ENCODE results near the gene TSBP1. TPM values are rescaled to one million over a fixed set of nuclear protein-coding genes. Genes with fewer than 3 reads are reported as not detected.

The TSBP1 gene
- total and polyA plus RNA-seq, 8 donors = not detected

DNA sequence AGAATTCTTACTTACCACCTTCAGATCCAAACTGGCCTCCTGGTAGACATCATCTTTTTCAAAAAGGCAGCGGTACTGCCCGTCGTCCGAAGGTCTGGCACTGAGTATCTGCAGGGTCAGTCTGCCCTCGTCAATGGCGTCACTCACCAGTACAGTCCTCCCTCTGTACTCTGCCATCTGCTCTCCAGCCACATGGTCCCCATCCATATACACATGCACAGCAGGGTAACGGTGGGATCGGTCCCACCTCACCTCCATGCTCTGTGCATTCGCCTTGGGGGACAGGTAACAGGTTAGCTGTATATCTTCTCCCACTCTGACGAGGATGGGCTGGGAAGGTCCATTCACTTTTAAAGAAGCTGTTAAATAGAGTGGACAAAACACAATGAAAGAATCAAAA lies 24.3 kb upstream of the TSBP1 start:
- intact Hi-C loops (cut with DNase I; ENCODE audit: low total_unique reads) = no loop called here
- TF ChIP-seq, protein P1, sequence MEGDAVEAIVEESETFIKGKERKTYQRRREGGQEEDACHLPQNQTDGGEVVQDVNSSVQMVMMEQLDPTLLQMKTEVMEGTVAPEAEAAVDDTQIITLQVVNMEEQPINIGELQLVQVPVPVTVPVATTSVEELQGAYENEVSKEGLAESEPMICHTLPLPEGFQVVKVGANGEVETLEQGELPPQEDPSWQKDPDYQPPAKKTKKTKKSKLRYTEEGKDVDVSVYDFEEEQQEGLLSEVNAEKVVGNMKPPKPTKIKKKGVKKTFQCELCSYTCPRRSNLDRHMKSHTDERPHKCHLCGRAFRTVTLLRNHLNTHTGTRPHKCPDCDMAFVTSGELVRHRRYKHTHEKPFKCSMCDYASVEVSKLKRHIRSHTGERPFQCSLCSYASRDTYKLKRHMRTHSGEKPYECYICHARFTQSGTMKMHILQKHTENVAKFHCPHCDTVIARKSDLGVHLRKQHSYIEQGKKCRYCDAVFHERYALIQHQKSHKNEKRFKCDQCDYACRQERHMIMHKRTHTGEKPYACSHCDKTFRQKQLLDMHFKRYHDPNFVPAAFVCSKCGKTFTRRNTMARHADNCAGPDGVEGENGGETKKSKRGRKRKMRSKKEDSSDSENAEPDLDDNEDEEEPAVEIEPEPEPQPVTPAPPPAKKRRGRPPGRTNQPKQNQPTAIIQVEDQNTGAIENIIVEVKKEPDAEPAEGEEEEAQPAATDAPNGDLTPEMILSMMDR (IDR thresholded peaks at IDR 0.05) = no peak
- no peak for TF ChIP-seq POLR2A (IDR thresholded peaks at IDR 0.05)
- Histone ChIP-seq H3K9me3 (no peaks in the 10 kb centered on the region), H3K4me1 (no peaks in the 10 kb centered on the region), H3K27me3 (peaks cover 0 to 9% (median 0%) of the 10 kb centered on the region in 3 donors), H3K4me3 (no peak overlapping the region), H3K27ac (no peak overlapping the region), H3K36me3 (no peaks in the 10 kb centered on the region)
- DNase-seq = no peak
- 86 to 96% (median 93%) methylated on average over 10 of the region's 10 CpGs for WGBS, 5 donors

DNA sequence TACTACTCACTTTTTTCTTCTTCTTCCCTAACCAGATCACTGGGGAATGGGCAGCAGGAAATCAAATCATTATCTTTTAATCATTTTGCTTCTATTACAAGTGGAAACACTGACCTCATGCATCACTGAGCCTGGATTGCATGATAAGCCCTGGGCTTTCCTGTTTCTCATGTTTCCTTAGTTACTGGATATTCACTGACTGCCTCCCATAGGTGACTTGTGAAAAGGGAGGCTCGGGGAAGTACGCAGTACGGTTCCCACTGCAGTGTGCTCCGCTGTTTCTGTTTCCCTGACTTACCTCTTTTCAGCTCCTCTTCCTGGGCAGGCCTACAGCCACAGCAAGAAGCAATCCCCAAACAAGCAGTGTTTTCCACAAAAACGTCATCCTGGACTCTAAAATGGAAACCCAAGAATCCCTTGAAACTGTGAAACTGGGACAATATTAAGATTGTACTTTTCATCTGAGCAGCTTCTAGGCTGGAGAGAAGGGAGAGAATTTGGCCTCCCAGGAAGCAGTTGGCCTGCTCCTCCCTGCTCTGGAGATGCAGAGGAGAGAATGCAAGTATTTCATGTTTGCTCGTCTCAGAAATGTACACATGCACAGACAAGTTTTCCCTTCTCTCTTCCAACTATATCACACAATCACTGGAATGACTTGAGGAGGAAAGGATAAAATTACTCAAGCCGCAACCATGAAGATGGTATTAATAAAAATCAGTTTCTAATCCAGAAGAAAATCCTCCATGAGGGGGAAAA lies 22.1 kb upstream of the TSBP1 start:
- Histone ChIP-seq H3K4me1 (no peaks in the 10 kb centered on the region), H3K27ac (peak overlapping the region in 1 of 5 donors; percentile 35), H3K4me3 (no peak overlapping the region), H3K9me3 (no peaks in the 10 kb centered on the region), H3K36me3 (no peaks in the 10 kb centered on the region), H3K27me3 (no peaks in the 10 kb centered on the region)
- intact Hi-C loops (cut with DNase I; ENCODE audit: low total_unique reads) = no loop called here
- 30 to 57% (median 50%) methylated on average over 7 of the region's 7 CpGs for WGBS, 5 donors
- TF ChIP-seq, protein P1 (IDR thresholded peaks at IDR 0.05) = no peak
- TF ChIP-seq POLR2AphosphoS5 (IDR thresholded peaks at IDR 0.05) = peak in 1 of 3 donors; percentile 24
- peak in 1 of 2 donors; percentile 64 for DNase-seq

DNA sequence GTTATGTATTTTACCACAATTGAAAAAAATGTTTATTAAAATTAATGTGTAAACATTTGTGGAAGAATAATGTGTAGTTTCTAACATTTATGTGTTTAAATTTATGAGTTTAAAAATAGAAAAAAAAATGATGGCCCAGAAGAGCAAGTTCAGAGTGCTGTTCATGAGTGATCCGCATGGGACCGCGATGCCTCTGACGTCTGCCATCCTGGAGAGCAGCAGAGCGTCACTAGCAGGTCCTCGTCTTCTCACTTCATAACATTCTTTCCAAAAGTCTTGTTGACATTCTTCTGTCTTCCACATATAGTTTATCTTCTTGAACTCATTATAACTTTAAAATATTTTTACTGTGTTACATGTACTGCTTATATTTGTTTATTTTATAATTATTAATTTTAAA lies 19.8 kb upstream of the TSBP1 start:
- 85 to 95% (median 93%) methylated on average over 6 of the region's 6 CpGs for WGBS, 5 donors
- DNase-seq = no peak
- no peaks in the 10 kb centered on the region for H3K36me3 ChIP-seq
- H3K27ac ChIP-seq = no peak overlapping the region
- intact Hi-C loops (cut with DNase I; ENCODE audit: low total_unique reads) = no loop called here
- TF ChIP-seq POLR2A (IDR thresholded peaks at IDR 0.05) = no peak
- no peak overlapping the region for H3K4me3 ChIP-seq
- H3K4me1 ChIP-seq = peaks cover 0 to 5% (median 0%) of the 10 kb centered on the region in 4 donors
- no peaks in the 10 kb centered on the region for H3K27me3 ChIP-seq
- no peaks in the 10 kb centered on the region for H3K9me3 ChIP-seq

DNA sequence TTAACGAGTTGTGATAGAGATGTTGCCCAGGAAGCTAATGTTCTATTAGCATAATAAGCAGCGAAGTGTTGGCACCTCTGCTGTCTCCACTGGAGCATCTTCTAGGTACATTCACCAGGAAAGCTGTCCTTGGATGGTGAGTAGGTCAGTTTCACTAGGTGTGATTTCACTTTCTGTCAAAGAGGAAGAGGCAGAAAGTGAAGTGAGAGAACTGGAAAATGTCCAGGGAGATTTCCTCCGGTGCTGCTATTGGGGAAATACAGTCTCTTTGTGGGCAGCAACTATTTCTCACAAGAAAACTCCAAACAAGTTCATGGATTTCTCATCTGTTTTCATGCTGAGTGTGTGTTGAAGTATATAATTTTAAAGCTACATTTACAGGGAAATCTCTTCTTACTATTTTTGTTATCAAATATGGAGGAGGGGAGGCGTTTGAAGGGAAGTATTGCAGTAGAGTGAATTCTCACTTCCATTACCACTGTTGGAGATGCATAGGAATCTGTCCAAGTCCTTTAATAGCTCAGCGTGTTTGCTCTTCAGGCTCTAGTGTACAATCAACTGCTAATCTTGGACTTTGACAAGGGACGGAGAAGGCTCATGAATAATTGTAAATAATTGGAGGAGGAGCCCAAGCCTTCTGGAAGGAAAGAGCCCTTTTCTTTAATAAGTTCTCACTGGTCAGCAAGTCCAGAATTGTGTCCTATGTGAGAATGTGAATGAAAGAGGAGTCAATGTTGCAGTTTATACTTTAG lies 16.1 kb upstream of the TSBP1 start:
- no peak overlapping the region for H3K4me3 ChIP-seq
- intact Hi-C loops (cut with DNase I; ENCODE audit: low total_unique reads) = no loop called here
- H3K4me1 ChIP-seq = peaks cover 0 to 5% (median 0%) of the 10 kb centered on the region in 4 donors
- no peak overlapping the region for H3K27ac ChIP-seq
- no peak for TF ChIP-seq POLR2A (IDR thresholded peaks at IDR 0.05)
- TF ChIP-seq EP300 (IDR thresholded peaks at IDR 0.05) = no peak
- no peak for TF ChIP-seq POLR2AphosphoS5 (IDR thresholded peaks at IDR 0.05)
- TF ChIP-seq, protein P1 (IDR thresholded peaks at IDR 0.05) = no peak
- H3K27me3 ChIP-seq = no peaks in the 10 kb centered on the region
- no peaks in the 10 kb centered on the region for H3K9me3 ChIP-seq
- H3K36me3 ChIP-seq = no peaks in the 10 kb centered on the region
- WGBS, 5 donors = 34 to 48% (median 39%) methylated on average over 6 of the region's 6 CpGs
- no peak for DNase-seq

DNA sequence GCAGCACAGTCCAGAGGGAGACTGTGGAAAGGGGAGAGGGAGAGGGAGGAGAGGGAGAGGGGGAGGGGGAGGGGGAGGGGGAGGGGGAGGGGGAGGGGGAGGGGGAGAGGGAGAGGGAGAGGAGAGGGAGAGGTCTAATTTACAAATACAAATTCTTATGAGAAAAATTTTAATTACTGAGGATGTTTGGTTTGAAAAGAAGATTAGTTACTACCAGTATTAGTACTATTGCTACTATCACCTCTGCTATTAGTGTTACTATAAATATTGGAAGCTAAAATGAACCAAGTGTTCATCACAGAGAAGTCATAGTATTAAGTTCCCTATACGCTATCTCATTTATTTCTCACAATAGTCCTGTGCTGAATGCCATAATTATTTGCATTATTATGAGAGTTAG lies 14.3 kb upstream of the TSBP1 start:
- Histone ChIP-seq H3K9me3 (no peaks in the 10 kb centered on the region), H3K27me3 (no peaks in the 10 kb centered on the region), H3K4me3 (no peak overlapping the region), H3K27ac (no peak overlapping the region), H3K36me3 (no peaks in the 10 kb centered on the region), H3K4me1 (peaks cover 0 to 5% (median 0%) of the 10 kb centered on the region in 4 donors)
- 93 to 100% (median 98%) methylated on average over 1 of the region's 1 CpG for WGBS, 5 donors
- TF ChIP-seq, protein P1 (IDR thresholded peaks at IDR 0.05) = no peak
- TF ChIP-seq EP300 (IDR thresholded peaks at IDR 0.05) = no peak
- TF ChIP-seq POLR2A (IDR thresholded peaks at IDR 0.05) = no peak
- no peak for TF ChIP-seq POLR2AphosphoS5 (IDR thresholded peaks at IDR 0.05)
- intact Hi-C loops (cut with DNase I; ENCODE audit: low total_unique reads) = no loop called here
- DNase-seq = no peak
